HepG2 (cell line): ENCODE measurements around the gene MYL4. TPM values are rescaled to one million over a fixed set of nuclear protein-coding genes. Genes with fewer than 3 reads are reported as not detected.

Source experiments
- CREM ChIP-seq, 2 experiments: sonication (generic) in 1 of 2; formaldehyde crosslinking in 1 of 2; IDR thresholded peaks; 2 replicates each; pipeline versions ENCODE4 v1.4.0 to v1.6.1; 2016 to 2020; ENCODE audit warnings: antibody characterized with exemption in 1 of 2, mild to moderate bottlenecking in 1 of 2, missing genetic modification reagents in 1 of 2
- IKZF1 ChIP-seq: fragments of 450-650 bp; IDR thresholded peaks from 2 replicates; pipeline ENCODE4 v1.7.1; 2016
- KDM3A ChIP-seq: IDR thresholded peaks from 2 replicates; pipeline ENCODE4 v1.6.1; 2018; ENCODE audit warnings: low read depth, missing compliant biosample characterization
- KLF9 ChIP-seq: IDR thresholded peaks from 2 replicates; pipeline ENCODE4 v1.6.1; 2016; ENCODE audit warnings: low read depth
- MAZ ChIP-seq, 2 experiments: sonication (generic) in 1 of 2; formaldehyde crosslinking in 1 of 2; IDR thresholded peaks; 2 replicates each; pipeline versions ENCODE4 v1.5.0 to v1.6.1; 2012 to 2020; ENCODE audit warnings: low read depth in 2 of 2, mild to moderate bottlenecking in 2 of 2, borderline replicate concordance in 1 of 2, improper control_type of control experiment in 1 of 2, low read length in 1 of 2, missing genetic modification reagents in 1 of 2, moderate library complexity in 1 of 2
- PCBP2 ChIP-seq: fragments of 200-400 bp; formaldehyde crosslinking; optimal IDR thresholded peaks from 2 replicates; pipeline ENCODE3; 2018; ENCODE audit warnings: low read length, low read depth; ENCODE audit not compliant: poor library complexity, severe bottlenecking
- SMYD3 ChIP-seq: sonication (generic); formaldehyde crosslinking; IDR thresholded peaks from 2 replicates; pipeline ENCODE4 v1.8.1; 2023; ENCODE audit warnings: mild to moderate bottlenecking, missing genetic modification reagents
- ZNF136 ChIP-seq: sonication (generic); formaldehyde crosslinking; IDR thresholded peaks from 2 replicates; pipeline ENCODE4 v1.8.1; 2022; ENCODE audit warnings: low read depth, mild to moderate bottlenecking, moderate library complexity, missing genetic modification reagents
- ZNF232 ChIP-seq: sonication (generic); formaldehyde crosslinking; IDR thresholded peaks from 2 replicates; pipeline ENCODE4 v1.4.0; 2020; ENCODE audit warnings: missing genetic modification reagents, borderline replicate concordance
- ZNF350 ChIP-seq: sonication (generic); formaldehyde crosslinking; IDR thresholded peaks from 2 replicates; pipeline ENCODE4 v1.4.0; 2020; ENCODE audit warnings: mild to moderate bottlenecking, low read depth, missing genetic modification reagents, borderline replicate concordance
- ZSCAN31 ChIP-seq: sonication (generic); formaldehyde crosslinking; IDR thresholded peaks from 2 replicates; pipeline ENCODE4 v1.5.0; 2020; ENCODE audit warnings: low read depth, mild to moderate bottlenecking, missing genetic modification reagents
- polyA plus RNA-seq, 8 experiments: library from polyadenylated mRNA; depleted of rRNA in 3 of 8; stranded (reverse) in 7 of 8; unstranded in 1 of 8; fragments of >200 nt; fragmentation: Illumina TruSeq in 4 of 8; extraction: Trizol in 4 of 8; gene quantifications; 2 replicates each; pipeline versions ENCODE4 v1.2.1 to v1.2.3, GENCODE V29; 2011 to 2016; ENCODE audit warnings: low read depth in 4 of 8, missing spikeins in 1 of 8, mixed read lengths in 1 of 8; ENCODE audit not compliant: insufficient read depth in 1 of 8
- total RNA-seq, 5 experiments: library from RNA; depleted of rRNA; stranded (reverse); fragments of >200 nt; fragmentation: Illumina TruSeq; extraction: Trizol; gene quantifications; 2 replicates each; pipeline ENCODE4 v1.2.3, GENCODE V29; 2016; ENCODE audit warnings: low read depth in 1 of 5
- TF ChIP-seq, protein P1 (sequence below): sonication (generic); formaldehyde crosslinking; IDR thresholded peaks from 2 replicates; pipeline ENCODE4 v1.4.0; 2020; ENCODE audit warnings: missing genetic modification reagents
- TF ChIP-seq, protein P2 (sequence below): sonication (generic); formaldehyde crosslinking; IDR thresholded peaks from 2 replicates; pipeline ENCODE4 v1.5.0; 2020; ENCODE audit warnings: missing genetic modification reagents
- TF ChIP-seq, protein P3 (sequence below): sonication (generic); formaldehyde crosslinking; IDR thresholded peaks from 2 replicates; pipeline ENCODE4 v1.4.0; 2020; ENCODE audit warnings: missing genetic modification reagents
- TF ChIP-seq, protein P4 (sequence below): IDR thresholded peaks from 2 replicates; pipeline ENCODE4 v1.6.1; 2016; ENCODE audit warnings: missing genetic modification reagents, missing compliant biosample characterization
- TF ChIP-seq, protein P5 (sequence below): IDR thresholded peaks from 2 replicates; pipeline ENCODE4 v1.6.1; 2012; ENCODE audit warnings: low read depth, low read length, improper control_type of control experiment

The MYL4 gene
- total and polyA plus RNA-seq, 2 of the 13 experiments (the other 11 are each of a cell fraction or from before 2014, with no cell fraction given) = not detected

DNA sequence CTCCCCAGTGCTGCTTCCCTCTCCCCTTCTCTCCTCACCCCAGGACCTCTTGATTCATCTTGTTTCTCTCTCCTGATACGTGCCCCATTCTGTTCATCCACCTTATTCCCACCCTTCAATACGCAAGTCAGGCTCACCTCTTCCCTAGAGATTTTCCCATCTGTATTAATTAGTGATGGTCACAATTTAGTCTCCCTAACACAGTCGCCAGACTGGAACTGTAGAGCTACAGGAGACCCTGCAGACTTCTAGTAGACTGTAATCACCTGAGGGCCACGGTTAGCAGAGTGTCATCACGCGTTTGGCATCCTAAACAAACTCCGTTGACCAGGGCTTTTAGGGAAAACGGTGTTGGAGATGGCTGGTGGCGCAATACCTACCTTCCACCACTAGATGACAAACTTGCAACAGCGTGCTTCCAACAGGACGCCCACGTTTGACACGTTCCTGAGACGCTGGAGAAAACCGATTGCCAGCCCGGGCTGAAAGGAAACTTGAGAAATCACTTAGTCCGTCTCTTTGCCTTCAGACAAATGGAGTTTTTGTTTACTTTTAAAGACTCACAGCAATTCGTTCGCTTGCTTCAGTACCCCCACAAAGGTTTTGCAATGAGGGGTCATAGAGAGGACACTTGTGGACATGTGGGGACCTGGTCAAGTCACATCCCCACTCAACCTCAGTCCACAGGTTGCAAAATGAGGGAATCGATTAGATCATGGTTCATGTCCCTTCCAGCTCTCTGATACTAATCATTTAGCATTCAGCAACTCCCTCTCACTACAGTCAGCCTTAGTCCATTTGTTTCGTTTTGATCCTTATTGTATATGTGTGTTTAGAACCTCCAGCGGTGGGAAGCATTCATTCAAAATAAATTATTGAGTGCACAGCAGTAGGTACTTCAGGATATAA lies 20.6 kb downstream of the MYL4 start (continued):
- TF ChIP-seq ZNF136 (CRISPR knock-in tag) (0 out of 2 replicates have a peak, but pooled peaks have one; percentile 87), KLF9 (CRISPR knock-in tag) (no peak; the same call in 1 of the 2 replicates), SMYD3 (CRISPR knock-in tag) (peak; percentile 80), IKZF1 (no peak), MAZ (IDR thresholded peaks at IDR 0.05; ENCODE audit: borderline replicate concordance, low read depth, low read length) (no peak), MAZ (CRISPR knock-in tag; IDR thresholded peaks at IDR 0.05; ENCODE audit: low read depth) (0 out of 2 replicates have a peak, but pooled peaks have one; percentile 49), ZNF350 (peak; percentile 29; the same call in 1 of the 2 replicates), CREM (IDR thresholded peaks at IDR 0.05) (peak; percentile 37; the same call in 1 of the 2 replicates), CREM (CRISPR knock-in tag; IDR thresholded peaks at IDR 0.05) (no peak), ZSCAN31 (CRISPR knock-in tag) (no peak), PCBP2 (no peak), ZNF232 (CRISPR knock-in tag) (0 out of 2 replicates have a peak, but pooled peaks have one; percentile 55), KDM3A (CRISPR knock-in tag) (peak; percentile 97)
- TF ChIP-seq, protein P1, sequence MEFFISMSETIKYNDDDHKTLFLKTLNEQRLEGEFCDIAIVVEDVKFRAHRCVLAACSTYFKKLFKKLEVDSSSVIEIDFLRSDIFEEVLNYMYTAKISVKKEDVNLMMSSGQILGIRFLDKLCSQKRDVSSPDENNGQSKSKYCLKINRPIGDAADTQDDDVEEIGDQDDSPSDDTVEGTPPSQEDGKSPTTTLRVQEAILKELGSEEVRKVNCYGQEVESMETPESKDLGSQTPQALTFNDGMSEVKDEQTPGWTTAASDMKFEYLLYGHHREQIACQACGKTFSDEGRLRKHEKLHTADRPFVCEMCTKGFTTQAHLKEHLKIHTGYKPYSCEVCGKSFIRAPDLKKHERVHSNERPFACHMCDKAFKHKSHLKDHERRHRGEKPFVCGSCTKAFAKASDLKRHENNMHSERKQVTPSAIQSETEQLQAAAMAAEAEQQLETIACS = no peak
- TF ChIP-seq, protein P2, sequence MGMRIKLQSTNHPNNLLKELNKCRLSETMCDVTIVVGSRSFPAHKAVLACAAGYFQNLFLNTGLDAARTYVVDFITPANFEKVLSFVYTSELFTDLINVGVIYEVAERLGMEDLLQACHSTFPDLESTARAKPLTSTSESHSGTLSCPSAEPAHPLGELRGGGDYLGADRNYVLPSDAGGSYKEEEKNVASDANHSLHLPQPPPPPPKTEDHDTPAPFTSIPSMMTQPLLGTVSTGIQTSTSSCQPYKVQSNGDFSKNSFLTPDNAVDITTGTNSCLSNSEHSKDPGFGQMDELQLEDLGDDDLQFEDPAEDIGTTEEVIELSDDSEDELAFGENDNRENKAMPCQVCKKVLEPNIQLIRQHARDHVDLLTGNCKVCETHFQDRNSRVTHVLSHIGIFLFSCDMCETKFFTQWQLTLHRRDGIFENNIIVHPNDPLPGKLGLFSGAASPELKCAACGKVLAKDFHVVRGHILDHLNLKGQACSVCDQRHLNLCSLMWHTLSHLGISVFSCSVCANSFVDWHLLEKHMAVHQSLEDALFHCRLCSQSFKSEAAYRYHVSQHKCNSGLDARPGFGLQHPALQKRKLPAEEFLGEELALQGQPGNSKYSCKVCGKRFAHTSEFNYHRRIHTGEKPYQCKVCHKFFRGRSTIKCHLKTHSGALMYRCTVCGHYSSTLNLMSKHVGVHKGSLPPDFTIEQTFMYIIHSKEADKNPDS (CRISPR knock-in tag) = 0 out of 2 replicates have a peak, but pooled peaks have one; percentile 27
- TF ChIP-seq, protein P3, sequence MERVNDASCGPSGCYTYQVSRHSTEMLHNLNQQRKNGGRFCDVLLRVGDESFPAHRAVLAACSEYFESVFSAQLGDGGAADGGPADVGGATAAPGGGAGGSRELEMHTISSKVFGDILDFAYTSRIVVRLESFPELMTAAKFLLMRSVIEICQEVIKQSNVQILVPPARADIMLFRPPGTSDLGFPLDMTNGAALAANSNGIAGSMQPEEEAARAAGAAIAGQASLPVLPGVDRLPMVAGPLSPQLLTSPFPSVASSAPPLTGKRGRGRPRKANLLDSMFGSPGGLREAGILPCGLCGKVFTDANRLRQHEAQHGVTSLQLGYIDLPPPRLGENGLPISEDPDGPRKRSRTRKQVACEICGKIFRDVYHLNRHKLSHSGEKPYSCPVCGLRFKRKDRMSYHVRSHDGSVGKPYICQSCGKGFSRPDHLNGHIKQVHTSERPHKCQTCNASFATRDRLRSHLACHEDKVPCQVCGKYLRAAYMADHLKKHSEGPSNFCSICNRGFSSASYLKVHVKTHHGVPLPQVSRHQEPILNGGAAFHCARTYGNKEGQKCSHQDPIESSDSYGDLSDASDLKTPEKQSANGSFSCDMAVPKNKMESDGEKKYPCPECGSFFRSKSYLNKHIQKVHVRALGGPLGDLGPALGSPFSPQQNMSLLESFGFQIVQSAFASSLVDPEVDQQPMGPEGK (CRISPR knock-in tag) = peak; percentile 61
- TF ChIP-seq, protein P4, sequence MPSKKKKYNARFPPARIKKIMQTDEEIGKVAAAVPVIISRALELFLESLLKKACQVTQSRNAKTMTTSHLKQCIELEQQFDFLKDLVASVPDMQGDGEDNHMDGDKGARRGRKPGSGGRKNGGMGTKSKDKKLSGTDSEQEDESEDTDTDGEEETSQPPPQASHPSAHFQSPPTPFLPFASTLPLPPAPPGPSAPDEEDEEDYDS (CRISPR knock-in tag) = peak; percentile 40; the same call in 1 of the 2 replicates
- TF ChIP-seq, protein P5, sequence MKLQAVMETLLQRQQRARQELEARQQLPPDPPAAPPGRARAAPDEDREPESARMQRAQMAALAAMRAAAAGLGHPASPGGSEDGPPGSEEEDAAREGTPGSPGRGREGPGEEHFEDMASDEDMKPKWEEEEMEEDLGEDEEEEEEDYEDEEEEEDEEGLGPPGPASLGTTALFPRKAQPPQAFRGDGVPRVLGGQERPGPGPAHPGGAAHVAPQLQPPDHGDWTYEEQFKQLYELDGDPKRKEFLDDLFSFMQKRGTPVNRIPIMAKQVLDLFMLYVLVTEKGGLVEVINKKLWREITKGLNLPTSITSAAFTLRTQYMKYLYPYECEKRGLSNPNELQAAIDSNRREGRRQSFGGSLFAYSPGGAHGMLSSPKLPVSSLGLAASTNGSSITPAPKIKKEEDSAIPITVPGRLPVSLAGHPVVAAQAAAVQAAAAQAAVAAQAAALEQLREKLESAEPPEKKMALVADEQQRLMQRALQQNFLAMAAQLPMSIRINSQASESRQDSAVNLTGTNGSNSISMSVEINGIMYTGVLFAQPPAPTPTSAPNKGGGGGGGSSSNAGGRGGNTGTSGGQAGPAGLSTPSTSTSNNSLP = peak; percentile 28; the same call in 1 of the 2 replicates
